NCI-H1105 (cell line): ENCODE data around the gene ABHD6.
"Not testable (repeated sequence)": the region's sequence is repeated elsewhere in the genome, so short reads cannot be mapped to it uniquely, and the experiment has no call there.

Source experiments
- DNase-seq: peaks from one replicate; lab custom pipeline; 2025; lab: John Stamatoyannopoulos, UW

Gene ABHD6, protein sequence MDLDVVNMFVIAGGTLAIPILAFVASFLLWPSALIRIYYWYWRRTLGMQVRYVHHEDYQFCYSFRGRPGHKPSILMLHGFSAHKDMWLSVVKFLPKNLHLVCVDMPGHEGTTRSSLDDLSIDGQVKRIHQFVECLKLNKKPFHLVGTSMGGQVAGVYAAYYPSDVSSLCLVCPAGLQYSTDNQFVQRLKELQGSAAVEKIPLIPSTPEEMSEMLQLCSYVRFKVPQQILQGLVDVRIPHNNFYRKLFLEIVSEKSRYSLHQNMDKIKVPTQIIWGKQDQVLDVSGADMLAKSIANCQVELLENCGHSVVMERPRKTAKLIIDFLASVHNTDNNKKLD

DNA sequence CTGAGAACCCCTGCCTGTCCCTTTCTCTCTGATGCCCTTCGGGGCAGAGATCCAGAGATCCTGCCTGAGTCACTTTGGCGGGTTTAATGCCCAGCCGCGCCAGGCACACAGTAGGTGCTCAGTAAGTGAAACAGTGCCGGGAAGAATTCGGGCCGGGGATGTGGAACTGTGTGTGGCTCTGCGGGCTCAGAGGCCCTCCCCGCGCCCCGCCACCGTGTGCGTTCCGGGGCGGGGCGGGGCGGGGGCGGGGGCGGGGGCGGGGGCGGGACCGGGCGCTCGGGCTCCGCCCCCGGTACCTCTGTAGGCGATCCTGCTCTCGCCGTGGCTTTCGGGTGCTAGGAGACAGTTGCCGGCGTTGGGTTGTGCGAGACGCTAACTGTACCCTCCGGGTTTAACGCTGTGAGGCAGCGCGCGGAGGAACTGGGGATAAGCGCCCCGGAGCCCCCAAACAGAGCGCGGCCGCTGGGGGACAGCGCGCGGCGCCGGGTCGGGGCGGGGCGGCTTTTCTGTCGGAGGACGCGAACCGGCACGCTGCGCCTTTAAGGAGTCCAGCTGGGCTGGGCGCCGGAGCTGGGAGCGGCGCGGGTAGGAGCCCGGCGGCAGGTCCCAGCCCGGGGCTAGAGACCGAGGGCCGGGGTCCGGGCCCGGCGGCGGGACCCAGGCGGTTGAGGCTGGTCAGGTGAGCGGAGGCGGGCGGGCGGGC is at the start of gene ABHD6:
Gene ABHD6, plus strand, starts transcription at position 555 of the 703 bp plus-strand sequence. CDS start 18,795 bp downstream, outside the sequence.
- DNase-seq, result peak; percentile 64

DNA sequence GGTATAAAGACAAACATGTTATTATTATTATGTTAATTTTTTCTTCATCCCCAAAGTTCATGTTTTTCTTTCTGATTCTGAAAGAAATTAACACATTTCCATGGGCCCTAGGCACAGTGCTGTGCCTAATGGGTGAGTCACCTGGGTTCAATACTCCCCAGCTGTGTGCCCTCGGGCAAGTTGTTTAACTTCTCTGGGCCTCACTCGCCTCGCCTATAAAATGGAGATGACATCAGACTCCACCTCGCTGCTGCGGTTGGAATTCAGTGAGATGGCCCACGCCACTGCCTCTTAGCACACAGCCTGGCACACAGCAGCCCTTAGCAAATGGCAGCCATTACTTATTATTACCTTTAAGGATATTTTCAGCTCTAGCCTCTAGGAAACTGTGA is 49.4 kb upstream of the ABHD6 start:
- DNase-seq, result no peak

DNA sequence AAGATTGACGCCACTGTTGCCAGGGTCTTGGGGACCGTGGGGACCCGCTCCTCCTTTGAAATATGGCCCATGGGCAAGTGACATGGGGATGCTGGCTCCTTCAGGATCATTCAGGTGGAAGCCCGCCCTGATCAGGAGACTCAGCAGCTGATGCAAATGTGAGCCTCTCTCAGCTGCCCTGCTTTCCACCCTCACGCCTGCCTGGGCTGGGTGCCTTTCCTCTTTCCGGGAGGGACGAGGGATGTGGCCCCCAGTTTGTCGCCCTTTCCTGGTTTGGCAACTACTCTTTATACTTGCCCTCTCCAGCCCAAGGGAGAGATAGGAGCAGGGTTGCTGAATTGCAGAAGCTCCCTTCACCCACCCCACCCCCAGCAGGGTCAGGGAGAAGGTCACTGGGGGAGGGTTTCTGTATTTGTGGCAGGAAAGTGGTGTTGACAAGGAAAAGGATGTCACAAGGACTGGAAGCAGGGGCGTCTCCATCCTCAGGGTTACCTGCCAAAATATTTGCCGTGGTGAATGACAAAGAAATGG is 48.6 kb upstream of the ABHD6 start:
- no peak for DNase-seq

DNA sequence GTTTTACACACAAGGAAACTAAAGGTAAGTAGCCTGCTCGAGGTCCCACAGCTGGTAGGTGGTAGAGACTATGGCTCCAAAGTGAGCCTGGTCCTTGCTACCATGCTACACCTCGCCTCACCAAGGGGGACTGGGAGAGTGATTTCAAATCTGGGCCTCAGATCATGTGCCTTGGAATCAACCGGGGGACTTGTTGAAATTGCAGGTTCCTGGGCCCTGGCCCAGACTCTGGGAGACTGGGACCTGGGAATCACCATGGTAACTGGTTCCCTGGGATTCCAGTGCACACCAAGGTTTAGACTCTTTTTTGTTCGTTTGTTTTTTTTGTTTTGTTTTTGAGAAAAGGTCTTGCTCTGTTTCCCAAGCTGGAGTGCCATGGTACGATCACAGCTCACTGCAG is 47.9 kb upstream of the ABHD6 start:
- no peak for DNase-seq

DNA sequence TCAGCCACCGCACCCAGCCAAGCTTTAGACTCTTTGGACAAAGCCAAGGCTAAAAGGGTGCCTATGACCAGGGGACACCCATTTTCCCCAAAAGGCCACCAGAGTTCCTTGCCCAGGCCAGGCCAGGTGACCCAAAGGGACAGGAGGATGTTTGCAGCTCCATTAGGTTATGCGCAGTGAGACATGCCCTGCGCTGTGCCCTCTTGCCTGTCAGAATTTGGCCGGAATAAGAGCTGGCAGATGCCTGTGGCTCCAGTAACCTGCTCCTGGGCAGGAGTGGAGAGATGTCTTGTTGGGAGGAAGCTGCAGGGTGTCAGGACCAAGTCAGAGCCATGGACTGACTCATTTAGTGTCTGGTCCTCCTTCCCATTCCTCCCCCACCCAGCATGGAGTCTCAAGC is 47.3 kb upstream of the ABHD6 start:
- DNase-seq, result no peak

DNA sequence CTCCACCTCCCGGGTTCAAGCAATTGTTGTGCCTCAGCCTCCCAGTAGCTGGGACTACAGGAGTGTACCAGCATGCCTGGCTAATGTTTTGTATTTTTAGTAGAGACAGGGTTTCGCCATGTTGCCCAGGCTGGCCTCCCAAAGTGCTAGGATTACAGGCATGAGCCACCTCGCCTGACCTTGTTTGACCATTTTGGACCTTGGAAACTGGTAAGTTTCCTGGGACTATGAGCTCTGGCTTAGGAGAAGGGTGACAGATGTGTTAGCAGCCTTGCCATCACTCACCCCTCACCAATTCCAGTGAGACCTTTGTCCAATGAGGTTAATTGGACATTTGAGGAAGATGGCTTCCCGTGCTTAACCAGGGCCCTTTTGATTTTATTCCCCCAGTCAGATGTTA is 46.7 kb upstream of the ABHD6 start:
- no peak for DNase-seq

DNA sequence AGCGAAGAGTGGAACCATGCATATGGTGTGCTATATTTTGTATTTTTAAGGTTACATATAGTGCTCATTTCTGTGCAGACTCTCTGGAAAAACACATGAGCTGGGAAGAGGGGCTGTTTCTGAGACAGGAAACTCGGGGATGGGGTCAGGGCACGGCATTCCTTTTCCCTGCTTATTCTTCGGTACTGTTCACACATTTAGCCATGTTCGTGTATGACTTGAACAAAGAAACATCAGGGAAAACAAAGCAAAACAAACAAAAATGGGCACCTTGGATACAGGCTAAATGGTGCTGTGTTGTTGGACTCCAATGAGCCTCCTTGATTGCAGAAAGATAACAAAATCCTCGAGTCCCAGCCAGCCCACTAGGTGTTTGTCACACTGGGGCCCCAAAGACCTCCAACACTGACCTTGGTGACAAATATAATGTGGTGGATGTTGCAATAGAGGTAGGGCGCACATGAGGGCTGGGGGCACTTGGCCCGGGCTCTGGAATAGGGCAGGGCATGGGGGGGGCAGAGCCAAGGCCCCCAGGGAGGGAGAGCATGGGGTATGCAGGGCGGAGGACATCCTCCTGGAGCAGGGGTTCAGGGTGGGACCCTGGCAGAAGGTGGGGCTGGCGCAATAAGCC is 46.1 kb upstream of the ABHD6 start:
- no peak for DNase-seq

DNA sequence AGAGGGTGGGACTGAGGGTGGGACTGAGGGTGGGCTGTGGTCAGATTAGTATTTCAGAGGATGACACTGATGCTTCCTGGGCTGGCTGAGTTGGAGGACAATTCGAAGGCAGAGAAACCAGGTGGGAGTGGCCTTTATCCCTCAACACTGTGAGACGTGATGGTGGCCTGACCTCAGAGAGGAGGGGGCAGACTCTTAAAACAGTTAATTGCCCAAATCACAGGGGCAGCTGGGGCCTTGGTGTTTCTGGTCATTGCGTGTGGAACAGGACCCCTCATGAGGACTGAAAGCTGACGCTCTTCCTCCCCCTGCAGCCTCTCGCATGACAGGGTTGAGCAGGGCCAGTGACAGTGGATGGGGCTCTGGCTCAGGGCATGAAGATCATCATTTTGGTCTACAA is 45.5 kb upstream of the ABHD6 start:
- no peak for DNase-seq

DNA sequence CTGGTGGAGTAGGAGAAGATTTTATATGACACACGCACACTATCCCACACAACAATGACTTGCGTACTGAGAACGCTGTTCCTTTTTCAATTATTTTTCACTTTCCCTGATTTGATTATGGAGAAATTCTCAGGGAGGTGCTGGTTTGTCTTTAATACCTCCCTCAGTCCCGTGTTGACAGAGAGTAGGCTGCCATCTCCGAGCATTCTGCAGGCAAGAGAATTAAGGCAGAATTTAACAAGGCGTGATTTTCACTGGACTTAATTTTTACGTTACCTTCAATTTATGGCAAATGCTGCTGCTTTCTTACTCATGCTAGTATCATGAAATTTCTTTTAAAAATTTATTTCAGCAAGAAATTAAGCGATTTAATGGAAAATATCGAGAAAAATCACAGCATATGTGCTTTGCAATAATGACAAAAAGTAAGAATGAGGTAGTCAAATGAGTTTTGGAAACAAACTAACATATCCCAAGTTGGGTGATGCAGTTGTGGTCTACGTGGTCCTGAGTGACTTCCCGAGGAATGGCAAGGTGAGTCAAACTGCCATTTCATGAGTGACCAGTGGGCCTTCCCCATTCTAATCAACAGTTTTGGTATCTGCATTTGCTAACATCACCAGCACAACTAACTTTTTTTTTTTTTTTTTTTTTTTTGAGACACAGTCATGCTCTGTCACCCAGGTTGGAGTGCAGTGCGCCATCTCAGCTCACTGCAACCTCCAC is 43.7 kb upstream of the ABHD6 start:
- no peak for DNase-seq

DNA sequence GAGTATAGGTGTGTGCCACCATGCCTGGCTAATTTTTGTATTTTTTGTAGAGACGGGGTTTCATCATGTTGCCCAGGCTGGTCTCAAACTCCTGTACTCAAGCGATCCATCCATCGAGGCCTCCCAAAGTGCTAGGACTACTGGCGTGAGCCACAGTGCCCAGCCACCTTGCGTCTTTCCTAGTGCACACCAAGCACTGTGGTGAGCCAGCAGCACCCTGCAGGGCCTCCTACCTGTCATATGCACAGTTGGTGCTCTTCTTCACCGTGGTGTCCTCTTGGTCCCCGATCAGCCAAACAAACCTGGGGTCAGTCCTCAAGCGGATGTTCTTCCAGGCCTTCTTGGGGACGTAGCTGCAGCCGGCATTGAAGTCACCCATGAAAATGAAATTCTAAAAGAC is 40.0 kb upstream of the ABHD6 start:
- DNase-seq, result no peak

DNA sequence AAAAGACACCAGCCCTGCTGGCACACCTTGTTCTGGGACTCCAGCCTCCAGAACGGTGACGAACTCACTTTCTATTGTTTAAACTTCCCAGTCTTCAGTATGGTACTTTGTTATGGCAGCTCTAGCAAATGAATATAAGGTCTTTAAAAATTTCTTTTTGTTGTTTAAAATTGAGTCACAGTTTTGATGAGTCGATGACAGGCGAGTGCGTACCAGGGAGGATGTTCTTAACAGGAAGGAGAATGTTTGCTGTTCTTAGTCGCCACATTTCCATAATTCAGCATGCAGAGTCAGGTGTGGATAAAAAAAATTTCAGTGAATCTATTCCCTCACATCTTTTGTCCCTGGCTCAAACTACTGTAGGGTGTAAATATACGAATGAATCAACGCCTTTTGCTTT is 39.2 kb upstream of the ABHD6 start:
- no peak for DNase-seq

DNA sequence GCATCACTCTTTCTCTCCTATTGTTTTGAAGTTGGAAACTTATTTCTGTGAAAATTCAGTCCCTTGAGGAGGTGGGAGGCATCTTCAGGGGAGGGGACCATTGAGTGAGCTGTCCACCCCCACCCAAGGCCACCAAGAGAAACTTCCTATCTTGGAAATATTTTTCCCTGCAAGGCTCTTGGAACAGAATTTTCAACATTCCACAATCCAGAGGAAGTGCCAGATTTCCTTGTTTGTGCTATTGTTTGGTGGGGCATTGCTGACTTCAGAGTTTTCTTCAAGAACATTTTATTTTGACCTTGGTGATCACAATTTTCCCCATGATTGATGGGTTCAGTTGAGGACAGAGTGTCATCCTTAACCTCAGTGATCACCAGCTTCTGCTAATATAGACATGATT is 38.8 kb upstream of the ABHD6 start:
- DNase-seq, result no peak

DNA sequence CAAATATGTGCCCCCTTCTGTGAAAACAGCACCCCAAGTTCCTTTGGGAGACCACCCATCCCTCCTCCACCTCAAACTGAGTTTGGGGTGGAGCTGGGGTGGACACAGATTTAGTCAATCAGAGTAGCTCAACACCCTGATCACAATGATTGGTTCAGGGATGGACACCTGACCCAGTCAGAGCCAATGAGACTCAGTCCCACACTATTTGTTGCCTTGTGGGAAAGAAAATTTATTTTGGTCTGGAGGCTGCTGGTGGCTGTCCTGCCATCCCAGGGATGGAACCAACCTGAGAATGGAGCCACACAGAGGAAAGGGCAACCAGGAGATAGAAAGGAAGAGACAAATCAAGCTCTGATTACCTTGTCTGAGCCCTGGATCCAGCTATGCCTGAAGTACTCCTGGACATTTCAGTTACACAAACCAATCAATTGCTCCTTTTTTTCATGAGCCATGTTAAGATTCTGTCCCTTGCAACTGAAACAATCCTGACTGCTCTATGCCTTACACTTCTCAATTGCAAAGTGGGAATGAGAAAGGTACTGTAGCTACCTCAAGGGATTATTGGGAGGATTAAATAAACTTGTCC is 37.4 kb upstream of the ABHD6 start:
- DNase-seq, result no peak

DNA sequence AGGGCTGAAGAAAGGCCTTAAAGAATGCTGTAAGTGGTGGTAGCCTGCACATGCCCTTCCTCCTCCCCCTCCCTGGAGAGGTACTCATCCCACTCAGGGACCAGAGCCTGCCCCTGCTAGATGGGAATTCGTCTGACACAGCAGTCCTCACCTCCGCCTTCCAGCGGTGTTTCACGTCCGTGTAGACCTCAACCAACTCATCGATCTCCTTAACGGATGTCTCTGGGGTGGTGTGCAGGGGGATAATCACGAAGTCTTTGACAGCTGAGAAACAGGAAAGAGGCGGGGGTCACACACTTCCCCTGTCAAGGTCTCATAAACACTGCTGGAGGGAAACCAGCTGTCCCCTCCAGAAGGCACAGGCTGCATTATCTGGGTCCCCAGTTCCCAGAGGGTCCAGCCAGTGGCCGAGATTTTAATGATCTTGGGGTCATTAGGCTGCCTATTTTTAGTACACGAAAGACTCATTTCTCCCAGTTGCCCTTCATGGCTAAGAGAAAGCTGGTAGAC is 36.7 kb upstream of the ABHD6 start:
- no peak for DNase-seq

DNA sequence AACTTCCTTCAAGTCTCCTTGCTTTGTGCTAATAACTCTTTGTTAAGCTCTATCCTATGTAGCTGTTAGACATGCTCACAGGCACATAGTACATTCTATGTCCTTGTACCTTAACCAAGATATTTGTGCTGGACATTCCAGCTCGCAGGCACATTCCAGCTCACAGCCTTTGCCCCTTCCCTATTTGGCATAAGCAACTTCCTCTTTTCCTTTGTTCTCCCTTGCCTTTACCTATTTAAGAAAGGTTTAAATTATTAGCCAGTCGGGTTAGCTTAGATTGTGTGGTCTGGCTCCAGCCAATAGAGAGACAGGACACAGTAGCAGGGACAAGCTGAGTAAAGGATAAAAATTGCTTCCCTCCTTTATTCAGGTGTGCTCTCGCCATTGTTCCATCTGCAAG is 36.1 kb upstream of the ABHD6 start:
- DNase-seq, result not testable (repeated sequence)

DNA sequence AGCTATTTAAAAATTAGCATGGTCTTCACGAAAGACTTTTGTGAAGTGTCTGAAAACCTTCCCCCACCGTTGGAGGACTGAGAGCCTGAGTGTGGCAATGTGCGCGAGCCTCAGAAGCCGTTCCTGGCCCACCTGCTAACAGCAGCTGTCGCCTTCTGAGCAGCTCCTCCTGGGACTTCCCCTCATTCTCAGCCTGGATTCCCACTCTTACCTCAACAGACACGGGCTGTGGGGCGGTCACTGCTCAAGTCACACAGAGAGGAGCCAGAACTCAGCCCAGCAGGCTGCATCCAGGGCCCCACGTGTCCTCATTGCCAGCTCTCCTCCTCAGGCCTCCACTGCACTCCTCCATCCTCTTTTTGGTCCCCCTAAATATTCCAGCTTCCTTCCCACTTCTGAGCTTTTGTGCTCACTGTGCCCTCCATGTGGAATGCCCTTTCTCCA is 34.7 kb upstream of the ABHD6 start:
- no peak for DNase-seq

DNA sequence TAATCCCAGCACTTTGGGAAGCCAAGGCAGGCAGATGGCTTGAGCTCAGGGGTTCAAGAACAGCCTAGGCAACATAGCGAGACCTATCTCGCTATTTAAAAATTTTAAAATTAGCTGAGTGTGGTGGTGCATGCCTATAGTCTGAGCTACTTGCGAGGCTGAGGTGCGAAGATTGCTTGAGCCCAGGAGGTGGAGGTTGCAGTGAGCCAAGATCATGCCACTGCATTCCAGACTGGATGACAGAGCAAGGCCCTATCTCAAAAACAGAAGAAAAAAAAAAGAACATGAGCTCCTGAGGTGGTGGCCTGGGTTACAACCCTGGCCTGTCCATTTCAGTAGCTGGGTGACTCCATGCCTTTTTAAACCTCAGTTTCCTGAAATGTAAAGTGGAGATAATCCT is 34.1 kb upstream of the ABHD6 start:
- DNase-seq, result no peak

DNA sequence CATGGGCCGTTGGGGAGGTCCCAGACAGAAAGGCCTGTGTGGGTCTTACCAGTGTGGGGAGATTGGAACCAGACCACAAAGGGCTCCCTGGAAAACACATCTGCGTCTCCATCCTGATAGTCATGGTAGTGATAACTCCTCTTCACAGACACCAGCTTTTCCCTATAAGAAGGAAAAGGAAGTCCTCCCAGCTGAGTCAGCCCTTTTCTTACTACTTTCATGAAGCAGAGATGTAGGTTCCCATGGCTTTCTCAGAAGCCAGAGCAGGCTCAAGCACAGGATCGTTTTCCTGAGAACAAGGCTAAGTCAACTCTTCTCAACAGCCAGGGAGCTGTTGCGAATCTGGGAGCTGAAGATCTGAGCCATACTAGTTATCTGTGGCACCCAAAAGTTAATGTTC is 32.9 kb upstream of the ABHD6 start:
- no peak for DNase-seq

DNA sequence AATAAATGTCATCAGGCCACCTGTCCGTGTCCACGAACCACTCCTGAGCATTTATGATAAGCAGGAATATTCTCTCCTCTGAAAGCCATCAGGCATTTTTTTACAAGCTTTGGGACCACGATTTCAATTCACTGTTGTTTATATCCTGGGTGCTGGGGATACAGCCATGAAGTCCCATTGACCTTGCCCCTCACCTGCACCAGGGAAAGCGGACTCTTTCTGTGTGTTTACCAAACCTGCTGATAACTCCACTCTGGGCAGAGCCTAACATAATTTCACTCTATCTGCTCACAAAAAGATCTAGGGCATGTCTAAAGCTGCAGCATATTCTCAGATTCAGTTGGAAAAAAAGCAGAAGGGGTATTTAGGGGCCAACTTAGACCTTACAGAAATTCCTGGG is 31.6 kb upstream of the ABHD6 start:
- no peak for DNase-seq

DNA sequence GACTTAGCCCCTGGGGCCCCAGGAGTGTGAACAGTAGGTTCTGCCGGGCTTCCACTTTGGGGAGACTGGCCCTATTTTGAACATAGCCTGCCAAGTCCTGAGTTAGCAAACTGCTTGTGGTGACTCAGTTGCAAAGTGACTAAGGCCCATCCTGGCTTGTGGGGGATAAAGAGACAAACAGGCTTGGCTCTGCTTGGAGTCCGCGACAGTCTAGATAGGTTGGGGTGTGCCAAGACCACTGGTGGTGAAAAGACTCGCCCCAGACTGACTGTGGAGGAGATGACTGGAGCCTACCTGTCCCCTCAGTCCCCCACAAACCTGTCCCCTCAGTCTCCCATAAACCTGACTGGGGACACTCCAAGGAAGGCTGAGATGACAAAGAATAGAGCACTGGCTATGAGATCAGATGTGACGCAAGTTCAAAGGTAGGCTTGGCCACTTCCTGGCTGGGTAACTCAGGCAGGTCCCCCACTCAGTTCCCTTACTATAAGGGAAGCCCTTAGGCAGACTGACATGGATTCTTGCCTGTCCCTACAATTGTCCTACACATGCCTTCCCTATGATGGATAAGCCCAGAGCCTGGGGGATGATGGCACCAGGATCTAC is 31.1 kb upstream of the ABHD6 start:
- no peak for DNase-seq

DNA sequence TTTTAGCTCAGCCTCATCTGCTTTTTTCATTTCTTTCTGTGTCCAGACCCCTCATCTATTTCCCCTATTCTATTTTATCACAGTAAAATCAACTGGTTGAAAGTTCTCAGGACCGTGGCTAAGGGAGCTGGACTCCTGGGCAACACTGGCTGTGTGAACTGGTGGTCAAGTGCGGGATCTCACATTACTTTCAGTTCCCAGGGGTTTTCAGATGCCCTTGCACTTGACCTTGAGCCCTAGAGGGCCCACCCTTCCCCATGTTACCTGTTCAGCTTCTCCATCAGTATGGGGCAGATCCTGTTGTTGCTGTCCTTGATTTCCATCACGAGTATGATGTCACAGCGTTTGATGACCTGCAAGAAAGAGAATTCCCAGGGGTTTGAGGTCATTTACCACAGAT is 29.6 kb upstream of the ABHD6 start:
- DNase-seq, result no peak
